Body of pancreas (tissue), 4 donors: Measurements from ENCODE around the gene KRTAP25-1. TPM values are rescaled to one million over a fixed set of nuclear protein-coding genes. Genes with fewer than 3 reads are reported as not detected.

Experiments
- ATAC-seq: fragments of 150-250 bp; one replicate; pipeline ENCODE4 v1.9.1; 2016
- DNase-seq, 4 donors: peaks; one replicate each; pipeline ENCODE4 v3.0.0-alpha.2; 2019
- H3K27ac ChIP-seq, 4 donors: fragments of 200-600 bp; sonication (generic); 1 replicate in 3 of 4; 2 replicates in 1 of 4; pipeline versions ENCODE4 v1.5.1 to v1.6.1; 2016 to 2019; ENCODE audit warnings: mild to moderate bottlenecking in 1 of 4, mixed read lengths in 1 of 4, moderate library complexity in 1 of 4
- H3K27me3 ChIP-seq, 2 donors: fragments of 200-600 bp; sonication (generic); one replicate each; pipeline ENCODE4 v1.6.0; 2016; ENCODE audit warnings: mild to moderate bottlenecking in 1 of 2
- H3K36me3 ChIP-seq, 2 donors: fragments of 200-600 bp; sonication (generic); replicated peaks in 1 of 2; 2 replicates each; pipeline ENCODE4 v1.5.1; 2016; ENCODE audit warnings: low read depth in 2 of 2; ENCODE audit not compliant: insufficient read depth in 1 of 2
- H3K4me1 ChIP-seq: fragments of 200-600 bp; sonication (generic); one replicate; pipeline ENCODE4 v1.6.0; 2016
- H3K4me3 ChIP-seq, 2 donors: fragments of 200-600 bp; sonication (generic); 1 replicate in 1 of 2; 2 replicates in 1 of 2; pipeline ENCODE4 v1.5.1; 2016 to 2019
- H3K9me3 ChIP-seq, 3 donors: fragments of 200-600 bp; sonication (generic); 1 replicate in 2 of 3; 2 replicates in 1 of 3; pipeline ENCODE4 v1.5.1; 2016
- CTCF ChIP-seq, 7 experiments: fragments of 450-650 bp in 4 of 7; fragments of 200-600 bp in 3 of 7; sonication (generic) in 3 of 7; IDR thresholded peaks; one replicate each; pipeline ENCODE4 v1.5.1; 2016 to 2019; ENCODE audit warnings: antibody characterized with exemption in 7 of 7
- POLR2A ChIP-seq, 3 donors: fragments of 450-650 bp; IDR thresholded peaks; one replicate each; pipeline ENCODE4 v1.6.1; 2016; ENCODE audit warnings: antibody characterized with exemption in 3 of 3, mild to moderate bottlenecking in 2 of 3
- WGBS, 2 donors: methylation state at CpG; one replicate each; pipeline ENCODE4 v1.1.5; 2017; 5-methylcytosine and 5-hydroxymethylcytosine counted together
- intact Hi-C: fragments of 100-400 bp; cut with DNase I; formaldehyde crosslinking; loops from one replicate; pipeline ENCODE4 v1.15.1; 2023
- total RNA-seq, 2 donors: library from RNA; depleted of rRNA; stranded (reverse); fragments of >200 nt; gene quantifications; one replicate each; pipeline ENCODE4 v1.1.0, GENCODE V29; 2016

Gene KRTAP25-1
- total RNA-seq, 2 donors from 2014 or later: not detected

- TF ChIP-seq CTCF (IDR thresholded peaks at IDR 0.05): no peak
- TF ChIP-seq POLR2A (IDR thresholded peaks at IDR 0.05): no peak
- Histone ChIP-seq H3K9me3 (no peaks in the 10 kb centered on the region), H3K27me3 (no peaks in the 10 kb centered on the region), H3K27ac (no peak overlapping the region), H3K36me3 (no peaks in the 10 kb centered on the region), H3K4me1 (no peaks in the 10 kb centered on the region), H3K4me3 (no peak overlapping the region)
- no peak for DNase-seq
- no peak for ATAC-seq
- intact Hi-C loops: no loop called here
Measured at GRCh38 chr21:30243691-30244090, 45.6 kb downstream of the KRTAP25-1 start.

GRCh38 chr21:30240661-30241060 lies 48.7 kb downstream of the KRTAP25-1 start:
- intact Hi-C loops: no loop called here
- Histone ChIP-seq H3K27ac (no peak overlapping the region), H3K36me3 (no peaks in the 10 kb centered on the region), H3K4me3 (no peak overlapping the region), H3K27me3 (no peaks in the 10 kb centered on the region), H3K9me3 (no peaks in the 10 kb centered on the region), H3K4me1 (no peaks in the 10 kb centered on the region)
- TF ChIP-seq CTCF (IDR thresholded peaks at IDR 0.05) (no peak), POLR2A (IDR thresholded peaks at IDR 0.05) (no peak)
- DNase-seq (no peak), ATAC-seq (no peak)
- WGBS, 2 donors: 63 to 65% methylated on average over 3 of the region's 3 CpGs

Other genes starting within 250 kb of the KRTAP25-1 start
- gene CLDN17, start 122.7 kb downstream of the KRTAP25-1 start, total RNA-seq: not detected
- under 1 TPM in 1 of 2 donors, not detected in 1; 0.66 TPM for gene CLDN8, start 73.4 kb downstream of the KRTAP25-1 start, total RNA-seq
- gene KRTAP24-1, start 6.6 kb downstream of the KRTAP25-1 start, total RNA-seq: not detected
- gene KRTAP26-1, start 30.8 kb upstream of the KRTAP25-1 start, total RNA-seq: not detected
- gene KRTAP27-1, start 48.2 kb upstream of the KRTAP25-1 start, total RNA-seq: not detected
- gene KRTAP23-1, start 59.1 kb upstream of the KRTAP25-1 start, total RNA-seq: not detected
- gene KRTAP13-2, start 82.8 kb upstream of the KRTAP25-1 start, total RNA-seq: not detected
- not detected for gene KRTAP13-1, start 106.5 kb upstream of the KRTAP25-1 start, total RNA-seq
- gene KRTAP13-3, start 136.4 kb upstream of the KRTAP25-1 start, total RNA-seq: not detected
- gene KRTAP13-4, start 140.7 kb upstream of the KRTAP25-1 start, total RNA-seq: not detected
- gene KRTAP15-1, start 150.8 kb upstream of the KRTAP25-1 start, total RNA-seq: not detected
- gene KRTAP19-1, start 190.9 kb upstream of the KRTAP25-1 start, total RNA-seq: not detected
- gene KRTAP19-2, start 197.9 kb upstream of the KRTAP25-1 start, total RNA-seq: not detected
- gene KRTAP19-3, start 202.5 kb upstream of the KRTAP25-1 start, total RNA-seq: not detected
- gene KRTAP19-4, start 207.7 kb upstream of the KRTAP25-1 start, total RNA-seq: not detected
- gene KRTAP19-5, start 212.6 kb upstream of the KRTAP25-1 start, total RNA-seq: not detected